ENCODE measurements around the gene HYAL3. TPM values are rescaled to one million over a fixed set of nuclear protein-coding genes. Genes with fewer than 3 reads are reported as not detected.
A peak's percentile ranks its signal among the peaks of the same experiment; 100 is the strongest.

HYAL3 gene
- total and polyA plus RNA-seq, 2 of the 13 experiments (the other 11 are each of a cell fraction or from before 2014, with no cell fraction given): 5.5 to 10.4 TPM

DNA sequence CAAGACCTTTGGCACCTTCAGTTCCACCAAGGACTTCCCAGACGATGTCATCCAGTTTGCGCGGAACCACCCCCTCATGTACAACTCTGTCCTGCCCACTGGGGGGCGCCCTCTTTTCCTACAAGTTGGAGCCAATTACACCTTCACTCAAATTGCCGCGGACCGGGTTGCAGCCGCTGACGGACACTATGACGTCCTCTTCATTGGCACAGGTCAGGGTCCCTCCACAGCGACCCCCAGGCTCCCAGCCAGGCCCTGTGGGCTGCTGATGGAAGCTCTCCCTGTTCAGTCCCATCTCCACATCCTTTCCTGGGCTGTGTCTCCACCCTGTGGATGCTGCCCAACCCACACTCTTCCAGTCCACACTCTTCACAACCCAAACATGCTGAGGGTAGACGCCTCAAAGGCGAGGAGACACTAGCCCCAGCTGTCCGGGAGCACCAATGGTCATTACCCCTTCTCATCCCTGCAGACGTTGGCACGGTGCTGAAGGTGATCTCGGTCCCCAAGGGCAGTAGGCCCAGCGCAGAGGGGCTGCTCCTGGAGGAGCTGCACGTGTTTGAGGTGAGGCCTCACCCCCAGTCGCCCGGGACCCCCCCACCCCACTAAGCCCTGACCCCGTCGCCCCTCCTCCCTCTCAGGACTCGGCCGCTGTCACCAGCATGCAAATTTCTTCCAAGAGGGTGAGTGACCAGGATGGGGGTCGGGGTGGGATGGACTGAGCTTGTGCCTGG lies 24.7 kb downstream of the HYAL3 start (continued):
- TF ChIP-seq, protein P1, sequence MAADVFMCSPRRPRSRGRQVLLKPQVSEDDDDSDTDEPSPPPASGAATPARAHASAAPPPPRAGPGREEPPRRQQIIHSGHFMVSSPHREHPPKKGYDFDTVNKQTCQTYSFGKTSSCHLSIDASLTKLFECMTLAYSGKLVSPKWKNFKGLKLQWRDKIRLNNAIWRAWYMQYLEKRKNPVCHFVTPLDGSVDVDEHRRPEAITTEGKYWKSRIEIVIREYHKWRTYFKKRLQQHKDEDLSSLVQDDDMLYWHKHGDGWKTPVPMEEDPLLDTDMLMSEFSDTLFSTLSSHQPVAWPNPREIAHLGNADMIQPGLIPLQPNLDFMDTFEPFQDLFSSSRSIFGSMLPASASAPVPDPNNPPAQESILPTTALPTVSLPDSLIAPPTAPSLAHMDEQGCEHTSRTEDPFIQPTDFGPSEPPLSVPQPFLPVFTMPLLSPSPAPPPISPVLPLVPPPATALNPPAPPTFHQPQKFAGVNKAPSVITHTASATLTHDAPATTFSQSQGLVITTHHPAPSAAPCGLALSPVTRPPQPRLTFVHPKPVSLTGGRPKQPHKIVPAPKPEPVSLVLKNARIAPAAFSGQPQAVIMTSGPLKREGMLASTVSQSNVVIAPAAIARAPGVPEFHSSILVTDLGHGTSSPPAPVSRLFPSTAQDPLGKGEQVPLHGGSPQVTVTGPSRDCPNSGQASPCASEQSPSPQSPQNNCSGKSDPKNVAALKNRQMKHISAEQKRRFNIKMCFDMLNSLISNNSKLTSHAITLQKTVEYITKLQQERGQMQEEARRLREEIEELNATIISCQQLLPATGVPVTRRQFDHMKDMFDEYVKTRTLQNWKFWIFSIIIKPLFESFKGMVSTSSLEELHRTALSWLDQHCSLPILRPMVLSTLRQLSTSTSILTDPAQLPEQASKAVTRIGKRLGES (CRISPR knock-in tag; IDR thresholded peaks at IDR 0.05; ENCODE audit: borderline replicate concordance): no peak
- no peak for TF ChIP-seq SMAD9 (CRISPR knock-in tag; IDR thresholded peaks at IDR 0.05)
- no peak for TF ChIP-seq NFE2L2 (IDR thresholded peaks at IDR 0.05; ENCODE audit: low read length)
- TF ChIP-seq, protein P2, sequence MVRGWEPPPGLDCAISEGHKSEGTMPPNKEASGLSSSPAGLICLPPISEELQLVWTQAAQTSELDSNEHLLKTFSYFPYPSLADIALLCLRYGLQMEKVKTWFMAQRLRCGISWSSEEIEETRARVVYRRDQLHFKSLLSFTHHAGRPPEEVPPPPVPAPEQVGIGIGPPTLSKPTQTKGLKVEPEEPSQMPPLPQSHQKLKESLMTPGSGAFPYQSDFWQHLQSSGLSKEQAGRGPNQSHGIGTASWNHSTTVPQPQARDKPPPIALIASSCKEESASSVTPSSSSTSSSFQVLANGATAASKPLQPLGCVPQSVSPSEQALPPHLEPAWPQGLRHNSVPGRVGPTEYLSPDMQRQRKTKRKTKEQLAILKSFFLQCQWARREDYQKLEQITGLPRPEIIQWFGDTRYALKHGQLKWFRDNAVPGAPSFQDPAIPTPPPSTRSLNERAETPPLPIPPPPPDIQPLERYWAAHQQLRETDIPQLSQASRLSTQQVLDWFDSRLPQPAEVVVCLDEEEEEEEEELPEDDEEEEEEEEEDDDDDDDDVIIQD (CRISPR knock-in tag; IDR thresholded peaks at IDR 0.05; ENCODE audit: low read depth): no peak
- TF ChIP-seq, protein P3, sequence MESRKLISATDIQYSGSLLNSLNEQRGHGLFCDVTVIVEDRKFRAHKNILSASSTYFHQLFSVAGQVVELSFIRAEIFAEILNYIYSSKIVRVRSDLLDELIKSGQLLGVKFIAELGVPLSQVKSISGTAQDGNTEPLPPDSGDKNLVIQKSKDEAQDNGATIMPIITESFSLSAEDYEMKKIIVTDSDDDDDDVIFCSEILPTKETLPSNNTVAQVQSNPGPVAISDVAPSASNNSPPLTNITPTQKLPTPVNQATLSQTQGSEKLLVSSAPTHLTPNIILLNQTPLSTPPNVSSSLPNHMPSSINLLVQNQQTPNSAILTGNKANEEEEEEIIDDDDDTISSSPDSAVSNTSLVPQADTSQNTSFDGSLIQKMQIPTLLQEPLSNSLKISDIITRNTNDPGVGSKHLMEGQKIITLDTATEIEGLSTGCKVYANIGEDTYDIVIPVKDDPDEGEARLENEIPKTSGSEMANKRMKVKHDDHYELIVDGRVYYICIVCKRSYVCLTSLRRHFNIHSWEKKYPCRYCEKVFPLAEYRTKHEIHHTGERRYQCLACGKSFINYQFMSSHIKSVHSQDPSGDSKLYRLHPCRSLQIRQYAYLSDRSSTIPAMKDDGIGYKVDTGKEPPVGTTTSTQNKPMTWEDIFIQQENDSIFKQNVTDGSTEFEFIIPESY (CRISPR knock-in tag; IDR thresholded peaks at IDR 0.05): peak; percentile 97
- TF ChIP-seq, protein P4, sequence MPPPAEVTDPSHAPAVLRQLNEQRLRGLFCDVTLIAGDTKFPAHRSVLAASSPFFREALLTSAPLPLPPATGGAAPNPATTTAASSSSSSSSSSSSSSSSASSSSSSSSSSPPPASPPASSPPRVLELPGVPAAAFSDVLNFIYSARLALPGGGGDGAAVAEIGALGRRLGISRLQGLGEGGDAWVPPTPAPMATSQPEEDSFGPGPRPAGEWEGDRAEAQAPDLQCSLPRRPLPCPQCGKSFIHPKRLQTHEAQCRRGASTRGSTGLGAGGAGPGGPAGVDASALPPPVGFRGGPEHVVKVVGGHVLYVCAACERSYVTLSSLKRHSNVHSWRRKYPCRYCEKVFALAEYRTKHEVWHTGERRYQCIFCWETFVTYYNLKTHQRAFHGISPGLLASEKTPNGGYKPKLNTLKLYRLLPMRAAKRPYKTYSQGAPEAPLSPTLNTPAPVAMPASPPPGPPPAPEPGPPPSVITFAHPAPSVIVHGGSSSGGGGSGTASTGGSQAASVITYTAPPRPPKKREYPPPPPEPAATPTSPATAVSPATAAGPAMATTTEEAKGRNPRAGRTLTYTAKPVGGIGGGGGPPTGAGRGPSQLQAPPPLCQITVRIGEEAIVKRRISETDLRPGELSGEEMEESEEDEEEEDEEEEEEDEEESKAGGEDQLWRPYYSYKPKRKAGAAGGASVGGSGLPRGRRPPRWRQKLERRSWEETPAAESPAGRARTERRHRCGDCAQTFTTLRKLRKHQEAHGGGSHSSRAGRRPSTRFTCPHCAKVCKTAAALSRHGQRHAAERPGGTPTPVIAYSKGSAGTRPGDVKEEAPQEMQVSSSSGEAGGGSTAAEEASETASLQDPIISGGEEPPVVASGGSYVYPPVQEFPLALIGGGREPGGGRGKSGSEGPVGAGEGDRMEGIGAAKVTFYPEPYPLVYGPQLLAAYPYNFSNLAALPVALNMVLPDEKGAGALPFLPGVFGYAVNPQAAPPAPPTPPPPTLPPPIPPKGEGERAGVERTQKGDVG (CRISPR knock-in tag; IDR thresholded peaks at IDR 0.05; ENCODE audit: borderline replicate concordance): no peak; the same call in 1 of the 2 replicates
- TF ChIP-seq NFE2 (CRISPR knock-in tag; IDR thresholded peaks at IDR 0.05): no peak
- TF ChIP-seq, protein P5, sequence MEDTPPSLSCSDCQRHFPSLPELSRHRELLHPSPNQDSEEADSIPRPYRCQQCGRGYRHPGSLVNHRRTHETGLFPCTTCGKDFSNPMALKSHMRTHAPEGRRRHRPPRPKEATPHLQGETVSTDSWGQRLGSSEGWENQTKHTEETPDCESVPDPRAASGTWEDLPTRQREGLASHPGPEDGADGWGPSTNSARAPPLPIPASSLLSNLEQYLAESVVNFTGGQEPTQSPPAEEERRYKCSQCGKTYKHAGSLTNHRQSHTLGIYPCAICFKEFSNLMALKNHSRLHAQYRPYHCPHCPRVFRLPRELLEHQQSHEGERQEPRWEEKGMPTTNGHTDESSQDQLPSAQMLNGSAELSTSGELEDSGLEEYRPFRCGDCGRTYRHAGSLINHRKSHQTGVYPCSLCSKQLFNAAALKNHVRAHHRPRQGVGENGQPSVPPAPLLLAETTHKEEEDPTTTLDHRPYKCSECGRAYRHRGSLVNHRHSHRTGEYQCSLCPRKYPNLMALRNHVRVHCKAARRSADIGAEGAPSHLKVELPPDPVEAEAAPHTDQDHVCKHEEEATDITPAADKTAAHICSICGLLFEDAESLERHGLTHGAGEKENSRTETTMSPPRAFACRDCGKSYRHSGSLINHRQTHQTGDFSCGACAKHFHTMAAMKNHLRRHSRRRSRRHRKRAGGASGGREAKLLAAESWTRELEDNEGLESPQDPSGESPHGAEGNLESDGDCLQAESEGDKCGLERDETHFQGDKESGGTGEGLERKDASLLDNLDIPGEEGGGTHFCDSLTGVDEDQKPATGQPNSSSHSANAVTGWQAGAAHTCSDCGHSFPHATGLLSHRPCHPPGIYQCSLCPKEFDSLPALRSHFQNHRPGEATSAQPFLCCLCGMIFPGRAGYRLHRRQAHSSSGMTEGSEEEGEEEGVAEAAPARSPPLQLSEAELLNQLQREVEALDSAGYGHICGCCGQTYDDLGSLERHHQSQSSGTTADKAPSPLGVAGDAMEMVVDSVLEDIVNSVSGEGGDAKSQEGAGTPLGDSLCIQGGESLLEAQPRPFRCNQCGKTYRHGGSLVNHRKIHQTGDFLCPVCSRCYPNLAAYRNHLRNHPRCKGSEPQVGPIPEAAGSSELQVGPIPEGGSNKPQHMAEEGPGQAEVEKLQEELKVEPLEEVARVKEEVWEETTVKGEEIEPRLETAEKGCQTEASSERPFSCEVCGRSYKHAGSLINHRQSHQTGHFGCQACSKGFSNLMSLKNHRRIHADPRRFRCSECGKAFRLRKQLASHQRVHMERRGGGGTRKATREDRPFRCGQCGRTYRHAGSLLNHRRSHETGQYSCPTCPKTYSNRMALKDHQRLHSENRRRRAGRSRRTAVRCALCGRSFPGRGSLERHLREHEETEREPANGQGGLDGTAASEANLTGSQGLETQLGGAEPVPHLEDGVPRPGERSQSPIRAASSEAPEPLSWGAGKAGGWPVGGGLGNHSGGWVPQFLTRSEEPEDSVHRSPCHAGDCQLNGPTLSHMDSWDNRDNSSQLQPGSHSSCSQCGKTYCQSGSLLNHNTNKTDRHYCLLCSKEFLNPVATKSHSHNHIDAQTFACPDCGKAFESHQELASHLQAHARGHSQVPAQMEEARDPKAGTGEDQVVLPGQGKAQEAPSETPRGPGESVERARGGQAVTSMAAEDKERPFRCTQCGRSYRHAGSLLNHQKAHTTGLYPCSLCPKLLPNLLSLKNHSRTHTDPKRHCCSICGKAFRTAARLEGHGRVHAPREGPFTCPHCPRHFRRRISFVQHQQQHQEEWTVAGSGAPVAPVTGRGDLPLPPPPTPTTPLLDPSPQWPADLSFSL (CRISPR knock-in tag; IDR thresholded peaks at IDR 0.05): no peak
- no peak for TF ChIP-seq ZBTB7B (CRISPR knock-in tag; IDR thresholded peaks at IDR 0.05)
- TF ChIP-seq SAP130 (CRISPR knock-in tag; IDR thresholded peaks at IDR 0.05; ENCODE audit: low read depth): no peak
- TF ChIP-seq CHD4 (IDR thresholded peaks at IDR 0.05; ENCODE audit: borderline replicate concordance, low read length): no peak
- no peak for TF ChIP-seq RAD51 (IDR thresholded peaks at IDR 0.05; ENCODE audit: borderline replicate concordance)
- no peak for TF ChIP-seq KDM6A (CRISPR knock-in tag; IDR thresholded peaks at IDR 0.05; ENCODE audit: low read depth)
